ENCODE results near the gene DIPK1B. TPM values are rescaled to one million over a fixed set of nuclear protein-coding genes. Genes with fewer than 3 reads are reported as not detected.

The DIPK1B gene
- total RNA-seq, 2 experiments from 2014 or later, result 0.14 TPM; not detected in 1

DNA sequence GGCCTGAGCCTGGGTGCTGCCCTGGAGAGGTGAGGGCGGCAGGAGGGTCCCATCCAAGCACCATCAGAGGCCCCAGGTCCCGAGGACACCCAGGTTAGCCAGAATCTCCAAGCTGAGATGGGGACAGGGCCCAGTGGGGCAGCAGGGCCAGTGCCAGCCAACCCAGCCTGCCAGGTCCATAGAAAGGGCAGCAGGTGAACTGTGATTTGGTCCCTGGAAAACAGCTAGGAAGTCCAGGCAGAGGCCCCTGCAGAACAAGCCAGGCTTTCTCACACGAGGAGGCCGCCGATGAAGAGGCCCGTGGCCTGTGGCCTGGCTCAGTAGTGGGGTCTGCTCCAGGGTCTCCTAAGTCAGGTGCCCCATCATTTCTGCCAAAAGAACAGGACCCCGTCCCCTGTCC is 27.2 kb upstream of the DIPK1B start:
- Mint-ChIP-seq H3K9me3 (no peaks in the 10 kb centered on the region), H3K27ac (no peak overlapping the region), H3K36me3 (ENCODE audit: low read depth) (no peaks in the 10 kb centered on the region), H3K4me3 (no peak overlapping the region), H3K4me1 (ENCODE audit: low read depth) (peaks cover 3% of the 10 kb centered on the region), H3K27me3 (no peaks in the 10 kb centered on the region)
- TF ChIP-seq, protein P1, sequence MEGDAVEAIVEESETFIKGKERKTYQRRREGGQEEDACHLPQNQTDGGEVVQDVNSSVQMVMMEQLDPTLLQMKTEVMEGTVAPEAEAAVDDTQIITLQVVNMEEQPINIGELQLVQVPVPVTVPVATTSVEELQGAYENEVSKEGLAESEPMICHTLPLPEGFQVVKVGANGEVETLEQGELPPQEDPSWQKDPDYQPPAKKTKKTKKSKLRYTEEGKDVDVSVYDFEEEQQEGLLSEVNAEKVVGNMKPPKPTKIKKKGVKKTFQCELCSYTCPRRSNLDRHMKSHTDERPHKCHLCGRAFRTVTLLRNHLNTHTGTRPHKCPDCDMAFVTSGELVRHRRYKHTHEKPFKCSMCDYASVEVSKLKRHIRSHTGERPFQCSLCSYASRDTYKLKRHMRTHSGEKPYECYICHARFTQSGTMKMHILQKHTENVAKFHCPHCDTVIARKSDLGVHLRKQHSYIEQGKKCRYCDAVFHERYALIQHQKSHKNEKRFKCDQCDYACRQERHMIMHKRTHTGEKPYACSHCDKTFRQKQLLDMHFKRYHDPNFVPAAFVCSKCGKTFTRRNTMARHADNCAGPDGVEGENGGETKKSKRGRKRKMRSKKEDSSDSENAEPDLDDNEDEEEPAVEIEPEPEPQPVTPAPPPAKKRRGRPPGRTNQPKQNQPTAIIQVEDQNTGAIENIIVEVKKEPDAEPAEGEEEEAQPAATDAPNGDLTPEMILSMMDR (IDR thresholded peaks at IDR 0.05), result no peak
- DNase-seq, result no peak
- ATAC-seq, result no peak
- intact Hi-C loops (cut with micrococcal nuclease), result no loop called here
- ChIA-PET CTCF (no interaction called here), POLR2A (interaction anchor here (1.7 kb wide), 1 partner anchor 42 kb away, joined by 5 read pairs; no protein-coding TSS in a partner anchor)

DNA sequence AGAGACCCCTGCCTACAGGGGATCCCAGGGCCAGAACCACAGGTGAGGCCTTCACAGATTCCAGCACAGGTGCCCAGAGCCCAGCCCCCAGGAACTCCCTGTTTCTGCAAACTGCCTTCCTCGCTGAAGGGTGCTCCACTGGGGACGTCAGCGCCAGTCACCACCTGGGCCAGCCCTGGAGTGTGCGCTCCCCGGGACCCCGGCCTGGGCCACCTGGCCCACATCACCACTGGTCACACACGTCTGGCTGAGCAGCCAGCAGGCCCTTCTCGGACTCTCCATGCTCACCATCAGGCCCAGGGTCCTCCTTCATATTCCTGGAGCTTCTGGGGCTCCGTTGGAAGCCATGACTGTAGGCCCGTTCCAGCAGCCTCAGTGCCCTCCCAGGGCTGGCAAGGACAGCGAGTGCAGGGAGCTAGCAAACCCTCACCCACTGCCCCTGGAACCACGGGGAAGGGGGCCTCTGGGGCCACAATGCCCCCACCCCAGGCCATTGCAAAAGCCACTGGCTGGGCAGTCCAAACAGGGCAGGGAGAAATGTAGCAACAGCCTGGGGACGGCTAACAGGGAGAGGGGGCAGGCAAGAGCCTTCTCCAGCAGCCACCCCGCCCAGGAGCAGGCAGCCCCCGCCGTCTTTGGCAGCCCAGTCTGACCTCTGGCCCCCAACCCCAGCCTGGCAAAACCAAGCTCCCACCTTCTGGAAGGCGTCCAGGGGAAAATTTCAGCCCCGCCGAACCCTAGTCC is 26.4 kb upstream of the DIPK1B start:
- CTCF ChIA-PET, result interaction anchor here (1.0 to 1.5 kb wide), 3 partner anchors 15 to 198 kb away, joined by 3 to 7 read pairs (median 5); no protein-coding TSS in a partner anchor
- POLR2A ChIA-PET, result interaction anchor here (1.7 to 3.0 kb wide), 2 partner anchors 14 to 41 kb away, joined by 5 to 10 read pairs; no protein-coding TSS in a partner anchor
- Mint-ChIP-seq H3K27me3 (no peaks in the 10 kb centered on the region), H3K4me3 (peak overlapping the region; percentile 76), H3K9me3 (no peaks in the 10 kb centered on the region), H3K4me1 (ENCODE audit: low read depth) (peaks cover 3% of the 10 kb centered on the region), H3K36me3 (ENCODE audit: low read depth) (no peaks in the 10 kb centered on the region), H3K27ac (peak overlapping the region; percentile 30)
- DNase-seq (no peak), ATAC-seq (no peak)
- intact Hi-C loops (cut with micrococcal nuclease), result no loop called here
- TF ChIP-seq, protein P1 (IDR thresholded peaks at IDR 0.05), result no peak

DNA sequence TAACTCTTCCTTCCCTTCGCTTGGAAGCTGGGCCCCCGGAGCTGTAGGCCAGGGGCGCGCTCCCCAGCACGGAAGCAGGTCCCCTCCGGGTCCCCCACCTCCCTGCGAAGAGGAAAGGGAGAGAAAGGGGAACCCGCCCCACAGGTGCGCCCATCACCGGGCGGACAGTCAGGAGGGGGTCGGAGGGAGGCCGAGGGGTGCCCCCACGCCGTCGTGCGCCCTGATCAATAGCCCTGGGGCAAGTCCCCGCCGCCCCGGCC is 25.9 kb upstream of the DIPK1B start:
- DNase-seq (no peak), ATAC-seq (no peak)
- H3K4me1 Mint-ChIP-seq (ENCODE audit: low read depth), result peaks cover 3% of the 10 kb centered on the region
- POLR2A ChIA-PET, result interaction anchor here (1.7 to 3.0 kb wide), 2 partner anchors 14 to 41 kb away, joined by 5 to 10 read pairs; no protein-coding TSS in a partner anchor
- H3K27ac Mint-ChIP-seq, result no peak overlapping the region
- intact Hi-C loops (cut with micrococcal nuclease), result no loop called here
- H3K27me3 Mint-ChIP-seq, result no peaks in the 10 kb centered on the region
- no peaks in the 10 kb centered on the region for H3K36me3 Mint-ChIP-seq (ENCODE audit: low read depth)
- TF ChIP-seq, protein P1 (IDR thresholded peaks at IDR 0.05), result no peak
- H3K4me3 Mint-ChIP-seq, result peak overlapping the region; percentile 76
- H3K9me3 Mint-ChIP-seq, result no peaks in the 10 kb centered on the region
- CTCF ChIA-PET, result interaction anchor here (1.0 to 1.5 kb wide), 3 partner anchors 15 to 198 kb away, joined by 3 to 7 read pairs (median 5); no protein-coding TSS in a partner anchor

DNA sequence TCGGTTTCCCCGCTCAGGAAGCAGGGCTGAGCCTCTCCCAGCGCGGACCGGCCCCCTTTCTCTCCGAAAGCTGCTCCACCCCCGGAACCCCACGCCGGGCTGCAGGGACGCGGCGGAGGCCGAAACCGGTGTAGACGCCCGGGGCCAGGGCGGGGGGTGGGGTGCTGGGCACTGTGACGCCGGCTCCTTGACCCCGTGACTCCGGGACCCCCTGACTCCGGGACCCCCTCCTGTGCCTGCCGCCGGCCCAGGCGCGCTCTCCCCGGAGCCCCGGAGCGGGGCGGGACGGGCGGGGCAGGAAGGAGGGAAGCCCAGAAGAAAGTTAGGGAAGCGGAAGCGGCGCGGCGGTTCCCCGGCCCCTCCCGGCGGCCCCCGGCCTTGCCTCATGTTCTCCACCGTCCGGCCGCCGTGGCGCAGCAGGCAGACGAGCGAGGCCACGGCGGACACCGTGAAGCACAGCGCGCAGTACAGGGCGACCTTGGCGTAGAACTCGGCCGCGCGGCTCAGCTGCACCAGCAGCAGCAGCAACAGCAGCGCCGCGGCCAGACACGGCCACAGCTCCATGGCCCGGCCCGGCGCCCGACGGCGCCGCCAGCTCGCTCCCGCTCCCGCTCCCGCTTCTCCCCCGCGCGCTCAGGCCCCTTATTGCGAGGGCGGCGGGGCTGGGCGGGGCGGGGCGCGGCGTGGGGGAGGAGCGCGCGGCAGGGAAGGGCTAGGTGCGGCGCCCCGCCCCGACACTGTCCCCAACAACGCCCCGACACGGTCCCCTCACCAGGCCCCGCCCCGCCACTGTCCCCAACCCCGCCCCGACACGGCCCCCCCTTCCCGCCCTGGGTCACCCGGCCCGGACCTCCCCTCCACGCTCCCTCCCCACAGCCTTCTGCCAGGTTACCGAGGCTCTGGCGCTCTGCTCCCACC is 25.3 kb upstream of the DIPK1B start, which contains the start of gene AGPAT2:
Gene AGPAT2 (minus strand): TSS at position 664 of the 918 bp plus-strand sequence. CDS start 100 bp downstream, at position 564.
- CTCF ChIA-PET, result interaction anchor here (1.0 to 1.5 kb wide), 2 partner anchors 16 to 199 kb away, joined by 5 to 7 read pairs; no protein-coding TSS in a partner anchor
- peak; percentile 79 for DNase-seq
- ATAC-seq, result peak; percentile 94
- Mint-ChIP-seq H3K36me3 (ENCODE audit: low read depth) (no peaks in the 10 kb centered on the region), H3K4me3 (peak within 1 kb of the TSS; percentile 76), H3K27me3 (no peaks in the 10 kb centered on the region), H3K4me1 (ENCODE audit: low read depth) (peaks cover 3% of the 10 kb centered on the region), H3K27ac (peak within 1 kb of the TSS; percentile 38), H3K9me3 (no peaks in the 10 kb centered on the region)
- POLR2A ChIA-PET, result interaction anchor here (0.6 to 3.0 kb wide), 3 partner anchors 13 to 42 kb away, joined by 4 to 10 read pairs (median 5); no protein-coding TSS in a partner anchor
- TF ChIP-seq, protein P1 (IDR thresholded peaks at IDR 0.05), result no peak
- intact Hi-C loops (cut with micrococcal nuclease), result no loop called here

Data from activated CD8-positive, alpha-beta T cell treated with anti-CD3 and anti-CD28 coated beads for 36 hours (primary cell).